Gastroesophageal sphincter (tissue), 4 donors: ENCODE data around the gene RNPS1. TPM values are rescaled to one million over a fixed set of nuclear protein-coding genes. Genes with fewer than 3 reads are reported as not detected.

ENCODE experiments used
- ATAC-seq: fragments of 150-250 bp; one replicate; pipeline ENCODE4 v1.9.1; 2016; ENCODE audit warnings: mild to moderate bottlenecking, moderate library complexity
- H3K27ac ChIP-seq, 4 donors: fragments of 200-600 bp; sonication (generic) in 3 of 4; 1 replicate in 3 of 4; 2 replicates in 1 of 4; pipeline ENCODE4 v1.5.1; 2016 to 2019
- H3K27me3 ChIP-seq: fragments of 200-600 bp; sonication (generic); one replicate; pipeline ENCODE4 v1.5.1; 2019
- H3K36me3 ChIP-seq, 2 donors: fragments of 200-600 bp; sonication (generic); one replicate each; pipeline ENCODE4 v1.5.1; 2019; ENCODE audit warnings: control low read depth in 1 of 2
- H3K4me1 ChIP-seq, 3 donors: fragments of 200-600 bp; sonication (generic); 1 replicate in 2 of 3; 2 replicates in 1 of 3; pipeline ENCODE4 v1.5.1; 2016 to 2019; ENCODE audit warnings: control low read depth in 2 of 3
- H3K4me3 ChIP-seq, 2 donors: fragments of 200-600 bp; sonication (generic); one replicate each; pipeline ENCODE4 v1.5.1; 2019; ENCODE audit warnings: mild to moderate bottlenecking in 1 of 2, moderate library complexity in 1 of 2
- H3K9me3 ChIP-seq, 3 donors: fragments of 200-600 bp; sonication (generic); one replicate each; pipeline ENCODE4 v1.5.1; 2017 to 2019; ENCODE audit warnings: control low read depth in 2 of 3
- CTCF ChIP-seq, 4 experiments: fragments of 200-600 bp in 2 of 4; fragments of 450-650 bp in 2 of 4; sonication (generic) in 1 of 4; IDR thresholded peaks; one replicate each; pipeline ENCODE4 v1.5.1; 2017 to 2019; ENCODE audit warnings: antibody characterized with exemption in 4 of 4, mild to moderate bottlenecking in 2 of 4, moderate library complexity in 2 of 4
- EP300 ChIP-seq: sonication (generic); formaldehyde crosslinking; IDR thresholded peaks from one replicate; pipeline ENCODE4 v1.6.1; 2017; ENCODE audit warnings: antibody characterized with exemption, mild to moderate bottlenecking
- POLR2A ChIP-seq, 2 donors: fragments of 450-650 bp; IDR thresholded peaks; one replicate each; pipeline ENCODE4 v1.6.1; 2017; ENCODE audit warnings: antibody characterized with exemption in 2 of 2, mild to moderate bottlenecking in 2 of 2, moderate library complexity in 1 of 2
- POLR2AphosphoS5 ChIP-seq: sonication (generic); formaldehyde crosslinking; IDR thresholded peaks from one replicate; pipeline ENCODE4 v1.6.1; 2017; ENCODE audit warnings: antibody characterized with exemption
- WGBS, 2 donors: methylation state at CpG; one replicate each; pipeline ENCODE4 v1.1.5; 2018; ENCODE audit warnings: low coverage in 1 of 2; 5-methylcytosine and 5-hydroxymethylcytosine counted together
- total RNA-seq, 4 donors: library from RNA; depleted of rRNA; stranded (reverse); fragments of >200 nt; gene quantifications; one replicate each; pipeline ENCODE4 v1.1.0, GENCODE V29; 2016

Gene RNPS1
- total RNA-seq, 4 donors from 2014 or later: 117 to 171 (median 128) TPM

DNA sequence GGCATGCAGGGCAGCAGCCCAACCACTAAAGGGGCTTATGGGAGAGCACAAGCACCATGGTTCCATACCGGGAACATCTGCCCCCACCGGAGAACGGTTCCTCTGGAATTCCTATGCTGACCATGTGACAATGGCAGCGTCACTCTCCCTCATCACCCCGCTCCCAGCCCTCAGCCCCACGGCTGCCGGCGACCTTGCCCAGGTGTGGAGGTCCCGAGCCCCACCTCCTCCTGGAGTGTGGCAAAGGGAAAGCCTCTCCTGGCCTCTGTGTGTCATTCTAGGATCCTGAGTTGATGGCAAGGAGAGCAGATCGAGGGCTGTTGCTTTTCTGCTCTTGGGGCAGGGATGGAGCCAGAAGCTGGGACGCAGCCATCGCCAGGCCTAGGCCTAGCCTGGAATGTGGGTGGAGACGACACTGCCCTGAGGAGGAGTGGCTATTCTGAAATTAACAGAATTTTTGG lies 17.8 kb upstream of the RNPS1 start:
- Histone ChIP-seq H3K27ac (no peak overlapping the region), H3K36me3 (peaks cover 0 to 89% of the 10 kb centered on the region in 2 donors), H3K27me3 (no peaks in the 10 kb centered on the region), H3K9me3 (no peaks in the 10 kb centered on the region), H3K4me1 (no peaks in the 10 kb centered on the region), H3K4me3 (no peak overlapping the region)
- no CpG with 5 or more reads among the region's 13 CpGs for WGBS, 2 donors
- no peak for ATAC-seq
- TF ChIP-seq POLR2AphosphoS5 (no peak), POLR2A (IDR thresholded peaks at IDR 0.05) (no peak), EP300 (no peak), CTCF (IDR thresholded peaks at IDR 0.05) (no peak)

- ATAC-seq: no peak
- peaks cover 0 to 89% of the 10 kb centered on the region in 2 donors for H3K36me3 ChIP-seq
- H3K27ac ChIP-seq: no peak overlapping the region
- H3K9me3 ChIP-seq: no peaks in the 10 kb centered on the region
- no peak overlapping the region for H3K4me3 ChIP-seq
- 60% methylated on average over 1 to 4 of the region's 35 CpGs for WGBS, 2 donors
- TF ChIP-seq POLR2AphosphoS5: no peak
- no peaks in the 10 kb centered on the region for H3K27me3 ChIP-seq
- no peaks in the 10 kb centered on the region for H3K4me1 ChIP-seq
These were observed 17.1 kb upstream of the RNPS1 start for GRCh38 chr16:2284797-2285576.

DNA sequence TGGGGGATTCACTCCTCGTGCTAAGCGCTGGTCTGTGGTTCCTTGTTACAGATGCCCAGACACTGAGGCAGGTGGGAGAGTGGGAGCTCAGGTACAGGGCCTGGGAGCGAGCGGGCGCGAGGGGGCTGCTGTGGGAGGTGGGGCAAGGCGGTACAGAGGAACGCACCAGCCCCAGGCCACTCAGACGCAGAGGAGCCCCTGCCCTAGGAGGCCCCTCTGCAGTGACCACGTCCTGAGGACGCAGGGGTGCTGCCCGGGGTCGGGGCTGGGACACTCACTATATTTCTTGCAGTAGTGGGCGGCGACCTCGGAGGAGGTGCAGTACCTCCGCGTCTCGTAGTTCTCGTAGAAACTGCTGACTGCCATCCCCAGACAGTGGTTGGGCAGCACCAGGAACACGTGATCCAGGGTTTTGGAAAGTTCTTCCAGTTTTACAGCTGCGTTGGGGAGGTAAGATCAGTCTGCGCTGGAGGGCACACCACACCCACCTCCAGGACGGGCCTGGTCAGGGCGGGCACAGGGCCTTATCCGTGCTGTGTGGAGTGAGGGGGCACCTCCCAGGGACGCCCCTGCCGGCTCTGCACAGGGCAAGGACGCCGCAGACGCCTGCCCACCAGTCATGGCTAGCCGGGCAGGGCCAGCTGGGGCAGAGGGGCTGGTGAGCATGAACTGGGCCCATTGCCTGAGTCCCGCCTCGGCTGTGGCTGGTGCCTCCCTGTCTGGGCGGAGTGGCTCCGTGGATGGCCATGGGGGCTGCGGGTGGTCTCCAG lies 16.3 kb upstream of the RNPS1 start:
- TF ChIP-seq POLR2AphosphoS5: no peak
- TF ChIP-seq CTCF (IDR thresholded peaks at IDR 0.05): no peak
- TF ChIP-seq EP300: no peak
- no peak for TF ChIP-seq POLR2A (IDR thresholded peaks at IDR 0.05)
- no peak for ATAC-seq
- Histone ChIP-seq H3K36me3 (peaks cover 0 to 89% of the 10 kb centered on the region in 2 donors), H3K9me3 (no peaks in the 10 kb centered on the region), H3K4me3 (no peak overlapping the region), H3K27me3 (no peaks in the 10 kb centered on the region), H3K27ac (no peak overlapping the region), H3K4me1 (no peaks in the 10 kb centered on the region)
- 77% methylated on average over 2 of the region's 37 CpGs; no CpG with 5 or more reads in 1 of the 2 donors for WGBS, 2 donors

DNA sequence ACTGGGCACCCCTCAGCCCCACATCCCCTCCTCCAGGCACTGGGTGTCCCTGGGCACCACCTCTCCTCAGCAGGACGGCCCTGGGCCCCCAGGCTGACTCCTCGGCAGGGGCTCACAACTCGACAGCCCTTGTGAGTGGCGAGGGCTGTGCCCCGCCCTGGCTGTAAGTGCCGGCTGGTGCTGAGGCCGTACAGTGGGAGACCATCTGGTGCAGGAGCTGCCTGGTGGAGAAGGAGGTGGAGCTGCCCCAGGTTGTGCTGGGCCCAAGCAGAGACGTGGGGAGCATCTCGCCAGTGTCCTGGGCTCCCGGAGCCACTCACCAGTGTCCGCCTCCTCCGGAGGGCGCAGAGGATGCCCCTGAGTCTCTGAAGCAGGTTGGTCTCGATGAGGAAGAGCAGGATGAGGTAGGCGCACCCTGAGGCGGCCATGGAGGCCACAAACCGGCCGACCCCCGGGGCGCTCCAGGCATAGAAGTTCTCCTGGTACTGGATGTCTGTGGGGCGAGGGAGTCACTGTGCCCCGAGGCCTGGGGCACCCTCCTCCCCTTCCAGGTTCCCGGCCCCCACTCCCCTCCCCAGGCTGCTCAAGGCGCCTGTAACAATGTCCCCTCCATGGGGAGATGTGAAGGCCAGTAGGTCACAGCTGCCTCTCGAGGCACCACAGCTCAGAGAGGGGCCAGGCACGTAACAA lies 15.1 kb upstream of the RNPS1 start:
- no peak overlapping the region for H3K4me3 ChIP-seq
- peaks cover 0 to 88% of the 10 kb centered on the region in 2 donors for H3K36me3 ChIP-seq
- H3K4me1 ChIP-seq: no peaks in the 10 kb centered on the region
- no peaks in the 10 kb centered on the region for H3K9me3 ChIP-seq
- no peak for ATAC-seq
- TF ChIP-seq POLR2AphosphoS5: no peak
- TF ChIP-seq CTCF (IDR thresholded peaks at IDR 0.05): no peak
- TF ChIP-seq EP300: no peak
- no peak for TF ChIP-seq POLR2A (IDR thresholded peaks at IDR 0.05)
- no peaks in the 10 kb centered on the region for H3K27me3 ChIP-seq
- H3K27ac ChIP-seq: no peak overlapping the region
- 100% methylated on average over 1 to 3 of the region's 26 CpGs for WGBS, 2 donors

GRCh38 chr16:2282262-2282661 lies 14.3 kb upstream of the RNPS1 start:
- ATAC-seq: no peak
- Histone ChIP-seq H3K36me3 (peaks cover 0 to 88% of the 10 kb centered on the region in 2 donors), H3K27me3 (no peaks in the 10 kb centered on the region), H3K27ac (no peak overlapping the region), H3K4me1 (no peaks in the 10 kb centered on the region), H3K9me3 (no peaks in the 10 kb centered on the region), H3K4me3 (no peak overlapping the region)
- no peak for TF ChIP-seq POLR2AphosphoS5
- TF ChIP-seq EP300: no peak
- TF ChIP-seq CTCF (IDR thresholded peaks at IDR 0.05): no peak
- no peak for TF ChIP-seq POLR2A (IDR thresholded peaks at IDR 0.05)
- 50 to 77% methylated on average over 3 to 4 of the region's 5 CpGs for WGBS, 2 donors
